Kidney (tissue), 14 donors: ENCODE data around the gene RAB3B. TPM values are rescaled to one million over a fixed set of nuclear protein-coding genes. Genes with fewer than 3 reads are reported as not detected.
A peak's percentile ranks its signal among the peaks of the same experiment; 100 is the strongest.

Source experiments
- DNase-seq, 5 donors: peaks; one replicate each; pipeline ENCODE4 v3.0.0-alpha.2; 2013 to 2020
- FAIRE-seq: peaks from 2 replicates; lab custom pipeline; 2012; peaks lifted over from hg19 to GRCh38; lab: Jason Lieb, UNC
- H3K27ac ChIP-seq, 2 donors: one replicate each; pipeline ENCODE4 v1.7.0; 2013; ENCODE audit warnings: low read depth in 2 of 2, low read length in 2 of 2, inconsistent platforms in 1 of 2
- H3K27me3 ChIP-seq: one replicate; pipeline ENCODE4 v1.7.1; 2013; ENCODE audit warnings: low read length, inconsistent platforms; ENCODE audit not compliant: control insufficient read depth, insufficient read depth
- H3K36me3 ChIP-seq, 3 donors: one replicate each; pipeline versions ENCODE4 v1.7.0 to v1.7.1; 2013; ENCODE audit warnings: low read length in 3 of 3, control low read depth in 1 of 3, inconsistent platforms in 1 of 3; ENCODE audit not compliant: insufficient read depth in 3 of 3, control insufficient read depth in 2 of 3
- H3K4me1 ChIP-seq, 3 donors: one replicate each; pipeline versions ENCODE4 v1.7.0 to v1.7.1; 2013; ENCODE audit warnings: low read length in 3 of 3, inconsistent platforms in 1 of 3, low read depth in 1 of 3; ENCODE audit not compliant: control insufficient read depth in 2 of 3, insufficient read depth in 2 of 3
- H3K4me3 ChIP-seq, 3 donors: one replicate each; pipeline versions ENCODE4 v1.7.0 to v1.8.1; 2013; ENCODE audit warnings: low read length in 3 of 3, control low read depth in 1 of 3, inconsistent platforms in 1 of 3
- H3K9ac ChIP-seq, 3 donors: one replicate each; pipeline versions ENCODE4 v1.7.0 to v1.7.1; 2013; ENCODE audit warnings: low read length in 3 of 3, control low read depth in 1 of 3, inconsistent platforms in 1 of 3
- H3K9me3 ChIP-seq, 3 donors: one replicate each; pipeline versions ENCODE4 v1.7.0 to v1.7.1; 2013; ENCODE audit warnings: low read length in 3 of 3, control low read depth in 1 of 3, inconsistent platforms in 1 of 3; ENCODE audit not compliant: control insufficient read depth in 2 of 3, insufficient read depth in 1 of 3
- CTCF ChIP-seq: IDR thresholded peaks from 3 replicates; pipeline ENCODE4 v1.5.1; 2012; ENCODE audit warnings: mild to moderate bottlenecking, moderate library complexity, borderline replicate concordance; ENCODE audit not compliant: insufficient read depth; ENCODE audit errors: extremely low read depth
- intact Hi-C: fragments of 100-400 bp; cut with DNase I; formaldehyde crosslinking; loops from one replicate; pipeline ENCODE4 v1.11.1; 2022
- polyA plus RNA-seq: library from polyadenylated mRNA; stranded (reverse); fragments of 350-450 nt; fragmentation: Illumina TruSeq; extraction: RNeasy Lipid Tissue Mini Kit (QIAGEN cat#74804); gene quantifications from one replicate; pipeline ENCODE4 v1.2.3, GENCODE V29; 2014; ENCODE audit warnings: low read depth, low replicate concordance; ENCODE audit not compliant: insufficient read depth
- total RNA-seq: library from RNA; stranded (reverse); fragmentation: NEBNext Ultra II Directional; extraction: Animal tissue kit (Norgen Biotek cat#: 25700); gene quantifications from one replicate; pipeline ENCODE4 v1.2.1, GENCODE V29; 2021
- donor health status: control.
- donor health status: control.
- donor health status: control.
- donor health status: control.
- donor health status: control.
- donor health status: DM: yes; HTN: yes; CAD: no.
- donor health status: Normal renal cell carcinoma (clear cell type).

The RAB3B gene
- total and polyA plus RNA-seq, 2 donors from 2014 or later = 0.60 to 0.72 TPM

- no peak for TF ChIP-seq CTCF
- intact Hi-C loops = no loop called here
- FAIRE-seq = no peak
Observed at GRCh38 chr1:52034050-52034384, 43.5 kb upstream of the RAB3B start.

GRCh38 chr1:52033190-52034049, 42.9 kb upstream of the RAB3B start, which contains the start of gene KTI12:
Gene KTI12, minus strand, starts transcription at chr1:52033810. Its CDS starts 49 bp downstream, at chr1:52033761.
- no peak for TF ChIP-seq CTCF
- peak within 1 kb of the TSS; percentile 88 to 93 (median 92) for H3K4me3 ChIP-seq
- H3K4me1 ChIP-seq = peaks cover 4 to 13% (median 10%) of the 10 kb centered on the region in 3 donors
- intact Hi-C loops = no loop called here
- no peaks in the 10 kb centered on the region for H3K9me3 ChIP-seq
- FAIRE-seq (no peak), DNase-seq (peak; percentile 91 to 97 (median 95))
- H3K27ac ChIP-seq = peak within 1 kb of the TSS; percentile 87
- H3K27me3 ChIP-seq = no peaks in the 10 kb centered on the region
- H3K36me3 ChIP-seq = peaks cover 0 to 2% (median 0%) of the 10 kb centered on the region in 3 donors
- peak within 1 kb of the TSS; percentile 76 to 83 (median 81) for H3K9ac ChIP-seq

More at GRCh38 chr1:52034050-52034384, 43.5 kb upstream of the RAB3B start:
- DNase-seq = no peak
- peak overlapping the region; percentile 88 to 93 (median 92) for H3K4me3 ChIP-seq
- peaks cover 4 to 13% (median 10%) of the 10 kb centered on the region in 3 donors for H3K4me1 ChIP-seq
- H3K9ac ChIP-seq = peak overlapping the region in 2 of 3 donors; percentile 81 to 83
- H3K27me3 ChIP-seq = no peaks in the 10 kb centered on the region
- H3K27ac ChIP-seq = peak overlapping the region; percentile 87
- H3K36me3 ChIP-seq = peaks cover 0 to 2% (median 0%) of the 10 kb centered on the region in 3 donors
- H3K9me3 ChIP-seq = no peaks in the 10 kb centered on the region

GRCh38 chr1:52032785-52033131, 42.3 kb upstream of the RAB3B start:
- Histone ChIP-seq H3K36me3 (peaks cover 0 to 2% (median 0%) of the 10 kb centered on the region in 3 donors), H3K9me3 (no peaks in the 10 kb centered on the region), H3K9ac (peak overlapping the region; percentile 7 to 81 (median 76)), H3K4me1 (peaks cover 4 to 13% (median 10%) of the 10 kb centered on the region in 3 donors), H3K27me3 (no peaks in the 10 kb centered on the region), H3K27ac (peak overlapping the region in 1 of 2 donors; percentile 45), H3K4me3 (peak overlapping the region; percentile 88 to 93 (median 92))
- peak in 2 of 5 donors; percentile 45 to 83 for DNase-seq
- no peak for TF ChIP-seq CTCF
- FAIRE-seq = no peak
- intact Hi-C loops = no loop called here
